Caco-2 (cell line): ENCODE measurements around the gene FAM174C. TPM values are rescaled to one million over a fixed set of nuclear protein-coding genes. Genes with fewer than 3 reads are reported as not detected.

Experiments
- BruUV-seq: library from RNA; stranded (reverse); fragments of 400-500 nt; replicated peaks from 2 replicates; lab custom pipeline; 2021; lab: Mats Ljungman, UMichigan
- CTCF ChIA-PET: fragments of 300-600 bp; sonication (Branson Sonifier 250); formaldehyde crosslinking; loops from one replicate; lab custom pipeline; 2022; ENCODE audit warnings: antibody characterized with exemption; lab: Charles Lee
- POLR2A ChIA-PET: fragments of 300-600 bp; sonication (Branson Sonifier 250); formaldehyde crosslinking; loops from one replicate; lab custom pipeline; 2022; ENCODE audit warnings: antibody characterized with exemption; lab: Charles Lee
- DNase-seq, 2 experiments: peaks; one replicate each; pipeline versions ENCODE4 v3.0.0 to v3.0.0-alpha.2; 2020 to 2022
- H3K27me3 ChIP-seq: replicated peaks from 2 replicates; pipeline ENCODE4 v1.6.0; 2011; ENCODE audit warnings: low read length; ENCODE audit not compliant: control insufficient read depth, insufficient read depth
- H3K36me3 ChIP-seq: 2 replicates; pipeline ENCODE4 v1.5.1; 2011; ENCODE audit warnings: low read length; ENCODE audit not compliant: control insufficient read depth, insufficient read depth
- H3K4me1 ChIP-seq: fragments of 250-450 bp; sonication (Bioruptor Pico); 2 replicates; pipeline ENCODE4 v1.5.1; 2020; ENCODE audit warnings: mild to moderate bottlenecking
- H3K4me3 ChIP-seq: 2 replicates; pipeline ENCODE4 v1.5.1; 2011; ENCODE audit warnings: low read depth, mild to moderate bottlenecking, control low read depth, low read length
- H3K9me3 ChIP-seq: fragments of 250-450 bp; sonication (Bioruptor Pico); 2 replicates; pipeline ENCODE4 v1.5.1; 2020; ENCODE audit warnings: mild to moderate bottlenecking, moderate library complexity
- H3K27ac Mint-ChIP-seq: one replicate; pipeline ENCODE4 v1.8.0; 2022; ENCODE audit warnings: mixed read lengths; ENCODE audit not compliant: unreplicated experiment
- H3K27me3 Mint-ChIP-seq: one replicate; pipeline ENCODE4 v1.8.0; 2022; ENCODE audit warnings: mixed read lengths; ENCODE audit not compliant: insufficient read depth, unreplicated experiment
- H3K36me3 Mint-ChIP-seq: one replicate; pipeline ENCODE4 v1.8.0; 2022; ENCODE audit warnings: mild to moderate bottlenecking, mixed read lengths; ENCODE audit not compliant: insufficient read depth, unreplicated experiment
- H3K4me1 Mint-ChIP-seq: one replicate; pipeline ENCODE4 v1.8.0; 2022; ENCODE audit warnings: low read depth, mixed read lengths; ENCODE audit not compliant: unreplicated experiment
- H3K4me3 Mint-ChIP-seq: one replicate; pipeline ENCODE4 v1.8.0; 2022; ENCODE audit warnings: mild to moderate bottlenecking, moderate library complexity, mixed read lengths; ENCODE audit not compliant: unreplicated experiment
- H3K9me3 Mint-ChIP-seq: one replicate; pipeline ENCODE4 v1.8.0; 2022; ENCODE audit warnings: mixed read lengths; ENCODE audit not compliant: unreplicated experiment
- intact Hi-C: fragments of 100-400 bp; cut with micrococcal nuclease; formaldehyde crosslinking; loops from one replicate; pipeline ENCODE4 v1.10.0; 2022; ENCODE audit not compliant: unreplicated experiment
- total RNA-seq: library from RNA; stranded (reverse); gene quantifications from 2 replicates; pipeline ENCODE4 v1.2.3, GENCODE V29; 2022
- TF ChIP-seq, protein P1 (sequence below), 2 experiments: fragments of 200-600 bp in 1 of 2; IDR thresholded peaks; 1 replicate in 1 of 2; 2 replicates in 1 of 2; pipeline versions ENCODE4 v1.5.1 to v1.8.0; 2011 to 2022; ENCODE audit warnings: antibody characterized with exemption in 1 of 2, control low read depth in 1 of 2, inconsistent platforms in 1 of 2, low read depth in 1 of 2, low read length in 1 of 2, mild to moderate bottlenecking in 1 of 2, moderate library complexity in 1 of 2; ENCODE audit not compliant: insufficient read depth in 1 of 2, severe bottlenecking in 1 of 2, unreplicated experiment in 1 of 2

Gene FAM174C
- total RNA-seq, 1 experiment from 2014 or later = 51.0 TPM

DNA sequence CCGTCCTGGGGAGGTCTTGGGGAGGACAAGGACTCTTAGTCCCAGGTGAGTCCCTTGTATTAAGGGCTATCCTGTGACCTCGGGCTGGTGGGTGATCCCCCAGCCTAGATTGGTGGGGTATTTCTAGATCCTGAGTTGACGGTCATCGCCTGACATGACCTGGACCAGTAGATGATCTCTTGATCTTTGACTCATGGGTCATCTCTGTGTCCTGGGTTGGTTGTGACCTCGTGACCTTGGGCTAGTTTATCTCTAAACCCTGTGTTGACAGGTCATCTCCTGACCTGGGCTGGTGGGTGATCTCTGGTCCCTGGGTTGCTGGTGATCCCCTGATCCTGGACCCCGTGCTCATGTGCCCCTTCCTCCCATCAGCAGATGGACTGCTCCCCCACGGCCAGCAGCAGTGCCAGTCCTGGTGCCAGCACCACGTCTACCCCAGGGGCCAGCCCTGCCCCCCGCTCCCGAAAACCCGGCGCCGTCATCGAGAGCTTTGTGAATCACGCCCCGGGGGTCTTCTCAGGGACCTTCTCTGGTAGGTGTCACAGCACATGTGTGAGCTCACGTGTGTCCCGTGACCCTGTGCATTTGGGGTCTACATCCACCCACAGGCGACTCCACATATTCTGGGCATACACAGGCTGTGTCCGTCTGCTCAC, 20.7 kb upstream of the FAM174C start:
- Mint-ChIP-seq H3K4me1 (peaks cover 12% of the 10 kb centered on the region), H3K36me3 (peaks cover 98% of the 10 kb centered on the region), H3K9me3 (no peaks in the 10 kb centered on the region), H3K27me3 (no peaks in the 10 kb centered on the region), H3K27ac (no peak overlapping the region), H3K4me3 (peak overlapping the region; percentile 27)
- H3K27me3 ChIP-seq = no peaks in the 10 kb centered on the region
- H3K9me3 ChIP-seq = no peaks in the 10 kb centered on the region
- ChIA-PET CTCF (interaction anchor here (2.2 kb wide), 1 partner anchor 11 kb away, joined by 37 read pairs; no protein-coding TSS in a partner anchor), POLR2A (interaction anchor here (2.3 to 3.4 kb wide), 3 partner anchors 11 to 14 kb away, joined by 18 to 61 read pairs (median 37); partner anchors contain the start of gene CIRBP)
- no peak for DNase-seq
- H3K4me3 ChIP-seq = no peak overlapping the region
- TF ChIP-seq, protein P1, sequence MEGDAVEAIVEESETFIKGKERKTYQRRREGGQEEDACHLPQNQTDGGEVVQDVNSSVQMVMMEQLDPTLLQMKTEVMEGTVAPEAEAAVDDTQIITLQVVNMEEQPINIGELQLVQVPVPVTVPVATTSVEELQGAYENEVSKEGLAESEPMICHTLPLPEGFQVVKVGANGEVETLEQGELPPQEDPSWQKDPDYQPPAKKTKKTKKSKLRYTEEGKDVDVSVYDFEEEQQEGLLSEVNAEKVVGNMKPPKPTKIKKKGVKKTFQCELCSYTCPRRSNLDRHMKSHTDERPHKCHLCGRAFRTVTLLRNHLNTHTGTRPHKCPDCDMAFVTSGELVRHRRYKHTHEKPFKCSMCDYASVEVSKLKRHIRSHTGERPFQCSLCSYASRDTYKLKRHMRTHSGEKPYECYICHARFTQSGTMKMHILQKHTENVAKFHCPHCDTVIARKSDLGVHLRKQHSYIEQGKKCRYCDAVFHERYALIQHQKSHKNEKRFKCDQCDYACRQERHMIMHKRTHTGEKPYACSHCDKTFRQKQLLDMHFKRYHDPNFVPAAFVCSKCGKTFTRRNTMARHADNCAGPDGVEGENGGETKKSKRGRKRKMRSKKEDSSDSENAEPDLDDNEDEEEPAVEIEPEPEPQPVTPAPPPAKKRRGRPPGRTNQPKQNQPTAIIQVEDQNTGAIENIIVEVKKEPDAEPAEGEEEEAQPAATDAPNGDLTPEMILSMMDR (IDR thresholded peaks at IDR 0.05; ENCODE audit: insufficient read depth in 1 of 2, low read depth in 1 of 2, low read length in 1 of 2, severe bottlenecking in 1 of 2, unreplicated experiment in 1 of 2) = no peak
- H3K4me1 ChIP-seq = peaks cover 45% of the 10 kb centered on the region
- BruUV-seq = no TSS peak
- intact Hi-C loops = no loop called here
- H3K36me3 ChIP-seq = peaks cover 17% of the 10 kb centered on the region

DNA sequence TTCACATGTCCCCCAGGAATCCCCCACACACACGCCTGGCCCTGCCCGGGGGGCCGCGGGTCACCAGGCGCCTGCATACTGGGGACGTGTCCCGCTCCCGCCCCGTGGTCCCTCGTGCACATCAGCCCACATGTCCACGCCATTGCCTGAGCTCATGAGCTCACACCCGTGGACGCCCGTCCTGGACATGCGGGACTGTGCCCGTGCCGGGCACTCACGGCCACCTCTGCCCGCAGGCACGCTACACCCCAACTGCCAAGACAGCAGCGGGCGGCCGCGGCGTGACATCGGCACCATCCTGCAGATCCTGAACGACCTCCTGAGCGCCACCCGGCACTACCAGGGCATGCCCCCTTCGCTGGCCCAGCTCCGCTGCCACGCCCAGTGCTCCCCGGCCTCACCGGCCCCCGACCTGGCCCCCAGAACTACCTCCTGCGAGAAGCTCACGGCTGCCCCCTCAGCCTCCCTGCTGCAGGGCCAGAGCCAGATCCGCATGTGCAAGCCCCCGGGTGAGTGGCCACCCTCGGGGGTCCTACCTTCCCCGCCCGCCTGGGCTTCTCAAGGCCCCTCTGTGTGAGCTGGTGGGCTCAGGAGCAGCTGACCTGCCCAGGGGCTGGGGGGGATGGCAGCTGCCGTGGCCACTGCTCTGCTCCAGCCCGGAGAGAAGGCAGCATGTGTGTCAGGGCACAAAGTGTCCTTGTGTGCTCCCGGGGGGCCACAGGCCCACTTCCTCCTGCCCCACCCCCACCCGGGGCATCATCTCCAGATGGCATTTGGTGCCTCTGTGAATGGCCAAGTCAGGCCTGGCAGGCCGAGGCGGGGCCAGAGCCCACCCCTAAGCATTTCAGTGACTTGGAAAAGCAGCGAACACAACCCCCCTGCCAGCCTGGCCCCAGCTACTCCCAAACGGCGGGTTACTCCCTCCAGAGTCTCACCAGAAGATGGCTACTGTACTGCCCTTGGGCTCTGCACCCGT, 19.9 kb upstream of the FAM174C start:
- Histone ChIP-seq H3K36me3 (peaks cover 17% of the 10 kb centered on the region), H3K27me3 (no peaks in the 10 kb centered on the region), H3K4me3 (no peak overlapping the region), H3K4me1 (peaks cover 53% of the 10 kb centered on the region), H3K9me3 (no peaks in the 10 kb centered on the region)
- intact Hi-C loops = no loop called here
- H3K27me3 Mint-ChIP-seq = no peaks in the 10 kb centered on the region
- no TSS peak for BruUV-seq
- TF ChIP-seq, protein P1 (IDR thresholded peaks at IDR 0.05; ENCODE audit: insufficient read depth in 1 of 2, low read depth in 1 of 2, low read length in 1 of 2, severe bottlenecking in 1 of 2, unreplicated experiment in 1 of 2) = no peak
- peak overlapping the region; percentile 27 for H3K4me3 Mint-ChIP-seq
- ChIA-PET POLR2A (interaction anchor here (0.6 to 3.4 kb wide), 3 partner anchors 11 to 299 kb away, joined by 3 to 18 read pairs (median 5); partner anchors contain the start of gene CIRBP), CTCF (interaction anchor here (1.1 kb wide), 1 partner anchor 11 kb away, joined by 3 read pairs; no protein-coding TSS in a partner anchor)
- H3K27ac Mint-ChIP-seq = no peak overlapping the region
- no peak for DNase-seq
- H3K9me3 Mint-ChIP-seq = no peaks in the 10 kb centered on the region
- H3K4me1 Mint-ChIP-seq = peaks cover 12% of the 10 kb centered on the region
- peaks cover 98% of the 10 kb centered on the region for H3K36me3 Mint-ChIP-seq
